ENCODE measurements around the gene IFT80.

Gene IFT80

GRCh38 chr3:160291909-160292299 lies 107.1 kb downstream of the IFT80 start:
- no peak overlapping the region for H3K23ac ChIP-seq (ENCODE audit: low read length in 2 of 2)
- H3K27ac ChIP-seq (ENCODE audit: low read length, poor library complexity, severe bottlenecking): no peak overlapping the region
- no peak for DNase-seq
- no peak overlapping the region for H2BK15ac ChIP-seq (ENCODE audit: low read depth, poor library complexity, severe bottlenecking)
- H3K27me3 ChIP-seq (ENCODE audit: control insufficient read depth in 1 of 2, insufficient read depth in 1 of 2, low read length in 2 of 2): no peaks in the 10 kb centered on the region
- H4K8ac ChIP-seq (ENCODE audit: low read length): no peak overlapping the region
- H3K79me1 ChIP-seq (replicated peaks; ENCODE audit: low read length, poor library complexity, severe bottlenecking): peaks cover 1% of the 10 kb centered on the region
- H2AK5ac ChIP-seq (ENCODE audit: low read length, severe bottlenecking): no peak overlapping the region
- H3K36me3 ChIP-seq (ENCODE audit: control insufficient read depth in 1 of 2, insufficient read depth in 2 of 2, low read depth in 1 of 2, low read length in 2 of 2): peaks cover 6 to 61% of the 10 kb centered on the region in 2 experiments
- H3K9me3 ChIP-seq (ENCODE audit: control insufficient read depth, low read length): no peaks in the 10 kb centered on the region
- H3K4me3 ChIP-seq (ENCODE audit: insufficient read depth in 1 of 2, low read depth in 1 of 2, low read length in 2 of 2): no peak overlapping the region
- H2AFZ ChIP-seq (ENCODE audit: low read depth, low read length): no peak overlapping the region
- H2BK120ac ChIP-seq (ENCODE audit: low read depth, low read length): no peak overlapping the region
- no peak overlapping the region for H3K4ac ChIP-seq (ENCODE audit: low read depth in 1 of 2, low read length in 2 of 2)
- no peak overlapping the region for H3K4me2 ChIP-seq (ENCODE audit: low read length, poor library complexity, severe bottlenecking)
- H2BK12ac ChIP-seq (ENCODE audit: low read length in 2 of 2): no peak overlapping the region
- no peak overlapping the region for H4K91ac ChIP-seq (ENCODE audit: low read length)
- 94% methylated on average over 2 of the region's 3 CpGs for WGBS
- H2BK5ac ChIP-seq (ENCODE audit: low read depth, low read length, poor library complexity, severe bottlenecking): no peak overlapping the region
- H3K4me1 ChIP-seq (ENCODE audit: control insufficient read depth, insufficient read depth, low read depth, low read length): no peaks in the 10 kb centered on the region
- H3K9ac ChIP-seq (ENCODE audit: low read length): no peak overlapping the region
- no peak overlapping the region for H3K18ac ChIP-seq (ENCODE audit: low read depth in 1 of 2, low read length in 2 of 2)
- H3K14ac ChIP-seq (ENCODE audit: low read length in 2 of 2): no peak overlapping the region

GRCh38 chr3:160291290-160291908 lies 107.6 kb downstream of the IFT80 start:
- Histone ChIP-seq H3K27ac (ENCODE audit: low read length, poor library complexity, severe bottlenecking) (no peak overlapping the region), H2BK5ac (ENCODE audit: low read depth, low read length, poor library complexity, severe bottlenecking) (no peak overlapping the region), H3K4me2 (ENCODE audit: low read length, poor library complexity, severe bottlenecking) (no peak overlapping the region), H3K36me3 (ENCODE audit: control insufficient read depth in 1 of 2, insufficient read depth in 2 of 2, low read depth in 1 of 2, low read length in 2 of 2) (peaks cover 6 to 66% of the 10 kb centered on the region in 2 experiments), H3K4ac (ENCODE audit: low read depth in 1 of 2, low read length in 2 of 2) (no peak overlapping the region), H3K79me1 (replicated peaks; ENCODE audit: low read length, poor library complexity, severe bottlenecking) (peaks cover 1% of the 10 kb centered on the region), H3K27me3 (ENCODE audit: control insufficient read depth in 1 of 2, insufficient read depth in 1 of 2, low read length in 2 of 2) (no peaks in the 10 kb centered on the region), H4K8ac (ENCODE audit: low read length) (no peak overlapping the region), H3K4me1 (ENCODE audit: control insufficient read depth, insufficient read depth, low read depth, low read length) (no peaks in the 10 kb centered on the region), H2AK5ac (ENCODE audit: low read length, severe bottlenecking) (no peak overlapping the region), H2AFZ (ENCODE audit: low read depth, low read length) (no peak overlapping the region), H2BK15ac (ENCODE audit: low read depth, poor library complexity, severe bottlenecking) (no peak overlapping the region), H3K4me3 (ENCODE audit: insufficient read depth in 1 of 2, low read depth in 1 of 2, low read length in 2 of 2) (no peak overlapping the region), H3K23ac (ENCODE audit: low read length in 2 of 2) (no peak overlapping the region), H2BK12ac (ENCODE audit: low read length in 2 of 2) (no peak overlapping the region), H3K18ac (ENCODE audit: low read depth in 1 of 2, low read length in 2 of 2) (no peak overlapping the region), H4K91ac (ENCODE audit: low read length) (no peak overlapping the region), H3K14ac (ENCODE audit: low read length in 2 of 2) (no peak overlapping the region), H3K9me3 (ENCODE audit: control insufficient read depth, low read length) (no peaks in the 10 kb centered on the region), H2BK120ac (ENCODE audit: low read depth, low read length) (no peak overlapping the region), H3K9ac (ENCODE audit: low read length) (no peak overlapping the region)
- WGBS: 96% methylated on average over 4 of the region's 5 CpGs
- DNase-seq: no peak

- WGBS: 100% methylated on average over 1 of the region's 1 CpG
- H3K79me1 ChIP-seq (replicated peaks; ENCODE audit: low read length, poor library complexity, severe bottlenecking): peaks cover 1% of the 10 kb centered on the region
- H3K9ac ChIP-seq (ENCODE audit: low read length): no peak overlapping the region
- no peak overlapping the region for H3K27ac ChIP-seq (ENCODE audit: low read length, poor library complexity, severe bottlenecking)
- H2BK5ac ChIP-seq (ENCODE audit: low read depth, low read length, poor library complexity, severe bottlenecking): no peak overlapping the region
- H3K9me3 ChIP-seq (ENCODE audit: control insufficient read depth, low read length): no peaks in the 10 kb centered on the region
- H2AK5ac ChIP-seq (ENCODE audit: low read length, severe bottlenecking): no peak overlapping the region
- H4K91ac ChIP-seq (ENCODE audit: low read length): no peak overlapping the region
- no peak overlapping the region for H2BK15ac ChIP-seq (ENCODE audit: low read depth, poor library complexity, severe bottlenecking)
- no peak overlapping the region for H2AFZ ChIP-seq (ENCODE audit: low read depth, low read length)
- no peak overlapping the region for H3K18ac ChIP-seq (ENCODE audit: low read depth in 1 of 2, low read length in 2 of 2)
- no peak overlapping the region for H4K8ac ChIP-seq (ENCODE audit: low read length)
- H3K4ac ChIP-seq (ENCODE audit: low read depth in 1 of 2, low read length in 2 of 2): no peak overlapping the region
- H3K4me1 ChIP-seq (ENCODE audit: control insufficient read depth, insufficient read depth, low read depth, low read length): no peaks in the 10 kb centered on the region
- H2BK12ac ChIP-seq (ENCODE audit: low read length in 2 of 2): no peak overlapping the region
- no peak overlapping the region for H3K4me2 ChIP-seq (ENCODE audit: low read length, poor library complexity, severe bottlenecking)
- no peak for DNase-seq
- H3K14ac ChIP-seq (ENCODE audit: low read length in 2 of 2): no peak overlapping the region
- no peak overlapping the region for H2BK120ac ChIP-seq (ENCODE audit: low read depth, low read length)
- no peak overlapping the region for H3K23ac ChIP-seq (ENCODE audit: low read length in 2 of 2)
- H3K36me3 ChIP-seq (ENCODE audit: control insufficient read depth in 1 of 2, insufficient read depth in 2 of 2, low read depth in 1 of 2, low read length in 2 of 2): peaks cover 6 to 79% of the 10 kb centered on the region in 2 experiments
- no peak overlapping the region for H3K4me3 ChIP-seq (ENCODE audit: insufficient read depth in 1 of 2, low read depth in 1 of 2, low read length in 2 of 2)
- H3K27me3 ChIP-seq (ENCODE audit: control insufficient read depth in 1 of 2, insufficient read depth in 1 of 2, low read length in 2 of 2): no peaks in the 10 kb centered on the region
These were observed 111.4 kb downstream of the IFT80 start for GRCh38 chr3:160287666-160288065.

- DNase-seq: no peak
- Histone ChIP-seq H3K14ac (ENCODE audit: low read length in 2 of 2) (no peak overlapping the region), H2AK5ac (ENCODE audit: low read length, severe bottlenecking) (no peak overlapping the region), H3K27ac (ENCODE audit: low read length, poor library complexity, severe bottlenecking) (no peak overlapping the region), H3K9me3 (ENCODE audit: control insufficient read depth, low read length) (no peaks in the 10 kb centered on the region), H3K9ac (ENCODE audit: low read length) (no peak overlapping the region), H3K4me3 (ENCODE audit: insufficient read depth in 1 of 2, low read depth in 1 of 2, low read length in 2 of 2) (no peak overlapping the region), H2BK5ac (ENCODE audit: low read depth, low read length, poor library complexity, severe bottlenecking) (no peak overlapping the region), H3K4me2 (ENCODE audit: low read length, poor library complexity, severe bottlenecking) (no peak overlapping the region), H3K79me1 (replicated peaks; ENCODE audit: low read length, poor library complexity, severe bottlenecking) (peaks cover 1% of the 10 kb centered on the region), H2AFZ (ENCODE audit: low read depth, low read length) (no peak overlapping the region), H2BK120ac (ENCODE audit: low read depth, low read length) (no peak overlapping the region), H3K4ac (ENCODE audit: low read depth in 1 of 2, low read length in 2 of 2) (no peak overlapping the region), H3K4me1 (ENCODE audit: control insufficient read depth, insufficient read depth, low read depth, low read length) (no peaks in the 10 kb centered on the region), H4K91ac (ENCODE audit: low read length) (no peak overlapping the region), H4K8ac (ENCODE audit: low read length) (no peak overlapping the region), H2BK15ac (ENCODE audit: low read depth, poor library complexity, severe bottlenecking) (no peak overlapping the region), H3K27me3 (ENCODE audit: control insufficient read depth in 1 of 2, insufficient read depth in 1 of 2, low read length in 2 of 2) (no peaks in the 10 kb centered on the region), H3K23ac (ENCODE audit: low read length in 2 of 2) (no peak overlapping the region), H3K18ac (ENCODE audit: low read depth in 1 of 2, low read length in 2 of 2) (no peak overlapping the region), H2BK12ac (ENCODE audit: low read length in 2 of 2) (no peak overlapping the region), H3K36me3 (ENCODE audit: control insufficient read depth in 1 of 2, insufficient read depth in 2 of 2, low read depth in 1 of 2, low read length in 2 of 2) (peaks cover 3 to 79% of the 10 kb centered on the region in 2 experiments)
- 87% methylated on average over 1 of the region's 1 CpG for WGBS
These were observed 112.8 kb downstream of the IFT80 start for GRCh38 chr3:160286231-160286630.

Data from mesenchymal stem cell (in vitro differentiated cells and primary cell).